Lower leg skin (tissue), 4 donors: ENCODE data around the gene DGKD. TPM values are rescaled to one million over a fixed set of nuclear protein-coding genes. Genes with fewer than 3 reads are reported as not detected.

Source experiments
- DNase-seq, 2 donors: peaks; one replicate each; pipeline ENCODE4 v3.0.0-alpha.2; 2019; ENCODE audit warnings: low spot score in 2 of 2
- H3K4me3 ChIP-seq: fragments of 200-600 bp; sonication (generic); 2 replicates; pipeline ENCODE4 v1.5.1; 2017; ENCODE audit warnings: mild to moderate bottlenecking, low read depth; ENCODE audit not compliant: poor library complexity, severe bottlenecking
- CTCF ChIP-seq, 3 donors: fragments of 450-650 bp; IDR thresholded peaks; one replicate each; pipeline ENCODE4 v1.5.1; 2016; ENCODE audit warnings: antibody characterized with exemption in 3 of 3, mild to moderate bottlenecking in 3 of 3, moderate library complexity in 2 of 3
- POLR2A ChIP-seq, 2 donors: fragments of 450-650 bp; IDR thresholded peaks; one replicate each; pipeline ENCODE4 v1.6.1; 2016 to 2017; ENCODE audit warnings: antibody characterized with exemption in 2 of 2, mild to moderate bottlenecking in 1 of 2, moderate library complexity in 1 of 2
- WGBS, 2 donors: methylation state at CpG; one replicate each; pipeline ENCODE4 v1.1.5; 2018; 5-methylcytosine and 5-hydroxymethylcytosine counted together
- intact Hi-C: fragments of 100-400 bp; cut with DNase I; formaldehyde crosslinking; loops from one replicate; pipeline ENCODE4 v1.15.0; 2023; ENCODE audit warnings: low total_unique reads
- total RNA-seq, 4 donors: library from RNA; depleted of rRNA; stranded (reverse); fragments of >200 nt; gene quantifications; one replicate each; pipeline ENCODE4 v1.1.0, GENCODE V29; 2016

Gene DGKD
- total RNA-seq, 4 donors from 2014 or later, result 5.8 to 15.2 (median 7.8) TPM

- intact Hi-C loops, result no loop called here
- H3K4me3 ChIP-seq, result no peak overlapping the region
- 20 to 25% methylated on average over 8 of the region's 8 CpGs for WGBS, 2 donors
- TF ChIP-seq POLR2A (IDR thresholded peaks at IDR 0.05), result no peak
- no peak for TF ChIP-seq CTCF (IDR thresholded peaks at IDR 0.05)
- DNase-seq, result peak in 1 of 2 donors; percentile 78
These were observed 3.6 kb upstream of the DGKD start for GRCh38 chr2:233350708-233351107.

GRCh38 chr2:233351423-233351822, 2.9 kb upstream of the DGKD start:
- DNase-seq, result peak in 1 of 2 donors; percentile 20
- H3K4me3 ChIP-seq, result no peak overlapping the region
- TF ChIP-seq CTCF (IDR thresholded peaks at IDR 0.05) (no peak), POLR2A (IDR thresholded peaks at IDR 0.05) (no peak)
- WGBS, 2 donors, result 53 to 63% methylated on average over 7 of the region's 7 CpGs
- intact Hi-C loops, result no loop called here

- intact Hi-C loops, result no loop called here
- no peak for TF ChIP-seq CTCF (IDR thresholded peaks at IDR 0.05)
- no peak for TF ChIP-seq POLR2A (IDR thresholded peaks at IDR 0.05)
- no peak overlapping the region for H3K4me3 ChIP-seq
- 95 to 96% methylated on average over 25 of the region's 25 CpGs for WGBS, 2 donors
- peak in 1 of 2 donors; percentile 72 for DNase-seq
These were observed 2.0 kb upstream of the DGKD start for GRCh38 chr2:233352141-233352842.

GRCh38 chr2:233353101-233353768, 1.1 kb upstream of the DGKD start:
- intact Hi-C loops, result no loop called here
- WGBS, 2 donors, result 64 to 71% methylated on average over 22 of the region's 22 CpGs
- no peak overlapping the region for H3K4me3 ChIP-seq
- DNase-seq, result peak in 1 of 2 donors; percentile 83
- no peak for TF ChIP-seq CTCF (IDR thresholded peaks at IDR 0.05)
- no peak for TF ChIP-seq POLR2A (IDR thresholded peaks at IDR 0.05)

GRCh38 chr2:233354500-233354924, 218 bp downstream of the DGKD start:
- no CpG with 5 or more reads among the region's 77 CpGs for WGBS, 2 donors
- intact Hi-C loops, result loop anchor here (1.0 kb wide), 1 partner anchor 30 kb away; no protein-coding TSS in a partner anchor
- no peak overlapping the region for H3K4me3 ChIP-seq
- TF ChIP-seq CTCF (IDR thresholded peaks at IDR 0.05), result no peak
- no peak for TF ChIP-seq POLR2A (IDR thresholded peaks at IDR 0.05)
- no peak for DNase-seq
